Measurements from ENCODE around the gene FBXL17.

DNA sequence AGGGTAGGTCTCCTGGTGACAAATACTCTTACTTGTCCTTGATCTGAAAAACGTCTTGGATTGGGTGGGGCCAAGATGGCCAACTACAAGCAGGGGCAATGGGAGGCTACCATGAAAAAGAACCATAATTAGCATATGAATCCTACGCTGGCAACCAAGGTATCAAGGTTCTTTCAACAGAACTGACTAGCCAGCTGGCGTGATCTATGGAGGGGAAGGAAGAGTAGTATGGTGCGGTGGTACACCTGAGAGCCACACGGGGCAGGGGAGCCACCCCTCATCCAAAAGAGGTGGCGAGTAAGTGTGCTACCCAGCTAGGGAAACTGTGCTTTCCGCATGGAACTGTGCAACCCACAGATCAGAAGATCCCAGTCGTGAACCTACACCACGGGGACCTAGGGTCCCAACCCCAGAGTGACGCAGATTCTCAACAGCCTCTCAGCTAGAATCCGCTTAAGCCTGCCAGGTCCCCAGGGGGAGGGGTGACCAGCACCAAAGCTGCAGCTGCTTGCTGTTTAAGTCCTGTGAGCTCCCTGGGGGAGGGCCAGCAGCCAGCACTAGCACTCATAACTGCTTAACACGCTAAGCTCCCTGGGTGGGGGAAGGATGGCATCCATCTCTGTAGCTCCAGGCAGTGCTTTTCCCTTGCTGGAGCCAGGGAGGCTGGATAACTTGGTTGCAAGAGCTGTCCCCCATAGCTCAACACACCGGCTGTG is 334.8 kb downstream of the FBXL17 start:
- TF ChIP-seq EZH2 (IDR thresholded peaks at IDR 0.05; ENCODE audit: insufficient read depth, poor library complexity, severe bottlenecking) (no peak), EZH2phosphoT487 (IDR thresholded peaks at IDR 0.05; ENCODE audit: insufficient read depth, low read depth) (no peak)

All from GM23248 (cell line).